ENCODE data around the gene TUBGCP6.

DNA sequence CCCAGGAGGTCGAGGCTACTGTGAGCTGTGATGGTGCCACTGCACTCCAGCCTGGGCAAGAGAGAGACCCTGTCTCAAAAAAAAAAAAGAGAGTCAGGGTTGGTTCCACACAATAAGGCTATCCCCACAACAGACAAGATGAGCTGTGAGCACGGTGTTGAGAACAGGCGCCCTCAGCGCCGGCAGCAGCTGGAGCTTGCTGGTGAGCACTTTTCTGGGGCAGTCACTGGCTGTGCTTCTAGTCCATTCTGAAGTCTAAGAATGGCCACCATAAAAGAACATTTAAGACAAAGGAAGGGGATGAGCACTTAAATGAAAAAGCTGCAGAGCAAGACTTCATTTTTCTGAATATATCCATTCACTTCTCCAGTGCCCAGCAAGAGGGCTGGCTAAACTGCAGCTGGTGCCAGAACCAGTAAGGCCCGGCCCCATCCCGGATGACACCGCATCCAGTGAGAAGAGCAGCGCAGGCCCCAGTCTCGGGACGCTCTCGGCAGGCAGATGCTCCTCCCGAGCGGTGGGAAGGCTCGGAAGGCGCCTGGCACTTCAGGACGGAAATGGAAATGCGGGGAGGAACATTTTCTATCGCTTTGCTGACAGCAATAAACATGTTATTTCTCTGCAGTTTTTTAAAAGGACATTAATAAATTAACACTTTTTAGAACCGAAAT lies 12.2 kb downstream of the TUBGCP6 start:
- TF ChIP-seq EZH2 (IDR thresholded peaks at IDR 0.05) (no peak), POLR2AphosphoS5 (IDR thresholded peaks at IDR 0.05; ENCODE audit: borderline replicate concordance, low read depth, low read length) (no peak), FOXP2 (optimal IDR thresholded peaks at IDR 0.05; ENCODE audit: control extremely low read depth, extremely low read length, insufficient read depth) (no peak)
